GM18517 (cell line): ENCODE data around the gene OGFOD3.
"Not testable (repeated sequence)": the region's sequence is repeated elsewhere in the genome, so short reads cannot be mapped to it uniquely, and the experiment has no call there.

ENCODE experiments used
- ATAC-seq: cut with Tn5 transposase; IDR thresholded peaks from one replicate; pipeline ENCODE4 v1.9.1; 2021; ENCODE audit warnings: mild to moderate bottlenecking, moderate library complexity; ENCODE audit not compliant: unreplicated experiment

Gene OGFOD3

GRCh38 chr17:82358465-82359350, 59.7 kb downstream of the OGFOD3 start, which contains the start of gene TEX19:
Gene TEX19 (plus strand): TSS chr17:82359247. CDS start chr17:82362151, 2,904 bp downstream.
- ATAC-seq: no peak

DNA sequence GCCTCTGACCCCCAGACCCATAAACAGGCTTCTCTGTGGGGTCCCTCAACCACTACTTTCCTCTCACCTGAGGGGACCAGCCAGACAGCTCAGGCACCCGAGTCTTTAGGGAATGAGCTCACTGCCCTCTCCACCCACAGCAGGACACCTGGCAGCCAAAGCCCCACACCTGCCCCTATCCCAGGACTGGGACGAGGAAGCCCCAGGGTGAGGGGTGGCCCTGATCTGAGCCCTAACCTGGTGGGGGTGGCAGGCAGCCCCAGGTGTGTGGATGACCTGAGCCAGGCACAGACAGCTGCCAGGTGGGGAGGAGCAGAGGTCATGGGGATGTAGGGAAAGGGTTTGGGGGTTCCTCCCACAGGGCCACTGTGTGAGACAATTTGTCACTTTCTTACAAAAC, 61.0 kb downstream of the OGFOD3 start:
- ATAC-seq: no peak

GRCh38 chr17:82356845-82357355, 61.5 kb downstream of the OGFOD3 start:
- no peak for ATAC-seq

GRCh38 chr17:82355770-82356427, 62.5 kb downstream of the OGFOD3 start:
- ATAC-seq: no peak

DNA sequence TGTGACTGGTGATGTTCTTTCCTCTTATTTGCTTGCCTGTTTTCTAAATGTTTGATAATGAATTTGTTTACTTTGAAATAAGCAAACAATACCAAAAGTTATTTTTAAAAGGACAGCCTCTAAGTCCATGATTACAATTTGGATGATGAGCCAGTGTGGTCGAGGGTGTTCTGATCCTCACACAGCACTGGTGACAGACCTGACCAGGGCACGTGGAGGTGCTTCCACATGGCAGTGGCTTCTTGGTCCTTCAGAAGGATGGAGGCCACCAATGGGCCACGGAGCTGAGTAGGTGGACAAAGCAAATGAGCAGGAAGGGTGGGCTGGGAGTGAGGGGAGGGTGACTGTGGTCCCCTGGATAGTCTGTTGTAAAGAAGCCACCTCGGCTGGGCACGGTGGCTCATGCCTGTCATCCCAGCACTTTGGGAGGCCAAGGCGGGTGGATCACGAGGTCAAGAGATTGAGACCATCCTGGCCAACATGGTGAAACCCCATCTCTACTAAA, 63.5 kb downstream of the OGFOD3 start:
- ATAC-seq: no peak

- no peak for ATAC-seq
These were observed 64.9 kb downstream of the OGFOD3 start for GRCh38 chr17:82353484-82353883.

DNA sequence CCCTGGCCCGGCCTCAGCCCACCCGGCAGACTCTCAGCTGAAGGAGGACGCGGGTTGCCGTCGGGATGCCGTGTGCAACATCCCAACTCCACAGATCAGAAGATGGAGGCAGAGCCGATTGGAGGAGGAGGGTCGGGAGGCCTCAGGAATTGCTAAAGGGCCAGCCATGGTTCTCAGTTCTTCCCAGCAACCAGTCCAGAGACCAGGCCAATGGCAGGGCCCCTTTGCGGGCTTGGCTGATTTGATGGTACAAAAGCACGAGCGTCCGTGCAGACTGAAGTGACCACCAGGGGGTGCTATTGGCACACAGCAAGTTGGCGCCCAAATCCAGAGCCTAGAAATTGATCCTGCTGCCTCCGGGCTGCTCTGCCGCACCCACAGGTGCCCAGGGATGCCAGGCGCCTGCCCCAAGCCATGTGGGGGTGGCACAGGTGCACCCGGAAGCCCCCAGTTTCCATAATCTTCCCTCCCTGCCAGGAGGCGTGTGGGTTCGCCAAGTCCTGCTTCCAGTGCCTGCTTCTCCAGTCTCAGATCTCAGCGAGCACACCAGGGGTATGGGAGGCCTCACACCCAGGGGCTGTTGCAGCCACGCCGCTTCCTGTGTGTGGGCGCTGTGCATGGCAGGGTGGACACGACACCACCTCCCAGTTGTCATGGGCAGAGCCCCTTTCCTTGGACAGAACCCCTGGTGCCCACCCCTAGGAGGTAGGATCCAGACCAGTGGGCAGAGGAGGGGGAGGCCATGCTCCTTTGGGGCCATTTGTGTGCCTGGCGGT, 66.5 kb downstream of the OGFOD3 start:
- ATAC-seq: no peak

DNA sequence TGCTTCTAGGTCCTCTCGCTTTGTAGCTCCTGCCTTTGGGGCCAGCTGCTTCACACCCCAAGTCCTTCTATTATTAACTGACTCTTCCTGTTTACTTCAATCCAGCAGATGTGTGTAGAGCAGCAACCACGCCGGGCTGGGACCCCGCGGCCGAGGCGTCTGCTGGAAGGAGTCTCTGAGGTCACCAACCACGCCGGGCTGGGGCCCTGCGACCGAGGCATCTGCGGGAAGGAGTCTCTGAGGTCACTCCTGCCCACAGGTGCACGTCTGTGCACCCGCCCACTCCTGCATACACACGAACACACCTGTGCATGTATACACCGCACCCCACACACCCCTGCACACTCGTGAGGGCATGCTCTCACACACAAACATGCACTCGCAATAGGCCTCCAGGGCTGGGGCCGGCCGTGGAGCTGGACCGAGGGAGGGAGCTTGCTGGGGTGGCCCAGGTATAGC, 67.1 kb downstream of the OGFOD3 start:
- ATAC-seq: no peak

DNA sequence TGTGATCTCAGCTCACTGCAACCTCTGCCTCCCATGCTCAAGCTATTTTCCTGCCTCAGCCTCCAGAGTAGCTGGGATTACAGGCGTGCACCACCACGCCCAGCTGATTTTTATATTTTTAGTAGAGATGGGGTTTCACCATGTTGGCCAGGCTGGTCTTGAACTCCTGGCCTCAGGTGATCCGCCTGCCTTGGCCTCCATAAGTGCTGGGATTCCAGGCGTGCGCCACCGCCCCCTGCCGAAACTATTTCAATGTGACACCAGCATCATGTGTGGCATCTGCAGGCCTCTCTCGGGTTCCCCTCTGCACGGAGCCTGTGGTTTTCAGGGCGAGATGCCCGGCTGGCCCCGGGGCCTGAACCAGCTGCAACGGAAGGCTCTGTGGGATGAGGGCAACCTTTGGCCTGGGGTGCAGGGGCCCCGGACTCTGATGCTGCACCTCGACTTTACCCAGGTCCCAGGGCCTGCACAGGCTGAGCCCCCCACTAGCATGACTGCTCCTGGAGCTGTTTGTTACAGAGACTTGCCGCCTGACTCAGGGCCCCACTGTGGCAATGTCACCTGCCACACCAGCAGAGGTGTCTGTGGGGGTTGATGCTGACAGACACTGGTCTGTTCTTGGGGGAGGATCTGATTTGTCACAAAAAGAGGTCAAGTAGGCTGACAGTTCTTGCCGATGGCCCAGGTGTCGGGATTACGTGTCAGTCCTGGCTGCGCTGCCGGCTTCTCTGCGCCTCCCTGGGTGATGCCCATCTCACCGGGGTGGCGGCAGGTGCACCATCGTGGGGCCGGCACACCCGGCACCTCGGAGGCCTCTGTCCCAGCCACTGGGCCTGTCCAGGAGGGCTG, 68.0 kb downstream of the OGFOD3 start:
- ATAC-seq: no peak

DNA sequence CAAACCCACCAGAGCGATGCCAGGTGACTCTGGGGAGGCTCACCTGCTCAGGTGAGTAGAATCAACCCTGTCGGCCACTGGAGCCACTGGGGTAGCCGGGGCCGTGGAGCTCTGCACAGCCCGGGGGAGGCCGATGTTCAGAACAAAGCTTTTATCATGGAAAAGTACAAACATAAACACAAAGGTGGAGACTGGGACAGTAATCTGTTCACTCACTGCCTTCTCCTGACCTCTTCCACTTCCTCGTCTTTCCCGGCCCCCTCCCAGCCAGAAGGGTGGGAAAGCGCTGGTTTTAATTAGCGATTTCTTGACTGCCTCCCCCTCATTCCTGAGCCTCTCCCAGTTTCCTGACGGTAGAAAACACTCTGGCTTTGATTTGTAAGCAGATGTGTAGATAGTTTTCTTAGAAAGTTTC, 69.1 kb downstream of the OGFOD3 start:
- no peak for ATAC-seq

- no peak for ATAC-seq
These were observed 69.5 kb downstream of the OGFOD3 start for GRCh38 chr17:82348866-82349265.

GRCh38 chr17:82348434-82348833, 70.0 kb downstream of the OGFOD3 start:
- ATAC-seq: no peak

DNA sequence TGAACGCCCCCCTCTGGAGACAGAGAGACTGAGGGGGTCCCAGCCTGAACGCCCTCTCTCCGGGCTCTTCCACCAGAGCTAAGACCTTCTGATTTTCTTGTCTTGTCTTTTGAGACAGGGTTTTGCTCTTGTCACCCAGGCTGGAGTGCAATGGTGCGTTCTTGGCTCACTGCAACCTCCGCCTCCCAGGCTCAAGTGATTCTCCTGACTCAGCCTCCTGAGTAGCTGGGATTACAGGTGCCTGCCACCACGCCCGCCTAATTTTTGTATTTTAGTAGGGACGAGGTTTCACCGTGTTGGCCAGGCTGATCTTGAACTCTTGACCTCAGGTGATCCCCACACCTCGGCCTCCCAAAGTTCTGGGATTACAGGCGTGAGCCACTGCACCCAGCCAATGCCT, 70.4 kb downstream of the OGFOD3 start:
- not testable (repeated sequence) for ATAC-seq

DNA sequence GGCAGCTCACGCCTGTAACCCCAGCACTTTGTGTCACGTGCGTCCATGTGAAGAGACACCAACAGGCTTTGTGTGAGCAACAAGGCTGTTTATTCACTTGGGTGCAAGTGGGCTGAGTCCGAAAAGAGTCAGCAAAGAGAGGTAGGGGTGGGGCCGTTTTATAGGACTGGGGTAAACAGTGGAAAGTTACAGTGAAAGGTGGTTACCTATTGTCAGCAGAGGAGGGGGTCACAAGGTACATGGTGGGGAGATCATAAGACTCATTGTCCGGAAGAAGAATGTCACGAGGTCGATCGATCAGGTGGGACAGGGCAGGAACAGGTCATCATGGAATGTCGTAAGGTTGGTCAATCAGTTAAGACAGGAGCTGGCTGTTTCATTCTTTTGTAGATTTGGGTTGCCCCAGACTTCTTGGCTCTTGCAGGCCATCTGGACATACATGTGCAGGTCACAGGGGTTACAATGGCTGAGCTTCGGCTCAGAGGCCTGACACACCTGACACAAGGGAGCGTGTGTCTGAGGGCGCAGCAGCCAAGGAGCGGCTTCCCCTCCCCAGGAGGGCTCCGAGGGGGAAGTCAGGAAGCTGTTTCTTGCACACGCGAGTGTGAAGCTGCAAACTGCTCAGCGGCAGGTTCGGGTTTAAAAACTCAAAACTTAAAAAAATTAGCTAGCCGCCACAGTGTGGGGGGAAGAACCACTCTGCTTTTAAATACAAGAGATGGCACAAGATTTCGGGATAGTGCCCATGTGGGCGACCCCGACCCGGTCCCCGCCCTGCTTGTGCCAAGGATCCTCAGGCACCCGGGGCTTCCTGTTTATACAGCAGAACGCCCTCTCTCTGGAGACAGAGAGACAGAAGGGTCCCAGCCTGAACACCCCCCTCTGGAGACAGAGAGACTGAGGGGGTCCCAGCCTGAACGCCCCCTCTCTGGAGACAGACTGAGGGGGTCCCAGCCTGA, 71.8 kb downstream of the OGFOD3 start:
- no peak for ATAC-seq

GRCh38 chr17:82345151-82345976, 73.0 kb downstream of the OGFOD3 start:
- ATAC-seq: no peak

GRCh38 chr17:82344175-82344907, 74.0 kb downstream of the OGFOD3 start:
- ATAC-seq: no peak

- ATAC-seq: no peak
These were observed 74.8 kb downstream of the OGFOD3 start for GRCh38 chr17:82343560-82343959.
